PC-9 (cell line): ENCODE data around the gene KBTBD13. TPM values are rescaled to one million over a fixed set of nuclear protein-coding genes. Genes with fewer than 3 reads are reported as not detected.

Source experiments
- BruUV-seq: library from RNA; stranded (reverse); fragments of 400-500 nt; replicated peaks from 2 replicates; lab custom pipeline; 2021; lab: Mats Ljungman, UMichigan
- CTCF ChIA-PET: fragments of 300-600 bp; sonication (Branson Sonifier 250); formaldehyde crosslinking; loops from one replicate; lab custom pipeline; 2022; ENCODE audit warnings: antibody characterized with exemption; lab: Charles Lee
- POLR2A ChIA-PET: fragments of 300-600 bp; sonication (Branson Sonifier 250); formaldehyde crosslinking; loops from one replicate; lab custom pipeline; 2022; ENCODE audit warnings: antibody characterized with exemption; ENCODE audit not compliant: unreplicated experiment; lab: Charles Lee
- DNase-seq, 2 experiments: peaks; one replicate each; pipeline versions ENCODE4 v3.0.0 to v3.0.0-alpha.2; 2015 to 2022; ENCODE audit warnings: mixed read lengths in 1 of 2
- H2AFZ ChIP-seq: fragments of 200-600 bp; sonication (generic); 2 replicates; pipeline ENCODE4 v1.8.1; 2017; ENCODE audit warnings: antibody characterized with exemption
- H3F3A ChIP-seq: fragments of 200-600 bp; sonication (generic); 2 replicates; pipeline ENCODE4 v1.8.1; 2017; ENCODE audit warnings: antibody characterized with exemption, mild to moderate bottlenecking, low read depth; ENCODE audit not compliant: insufficient read depth
- H3K27ac ChIP-seq: fragments of 200-600 bp; sonication (generic); 2 replicates; pipeline ENCODE4 v1.6.1; 2016; ENCODE audit warnings: mixed run types
- H3K27me3 ChIP-seq: fragments of 200-600 bp; sonication (generic); 2 replicates; pipeline ENCODE4 v1.6.1; 2016; ENCODE audit warnings: low read depth, mixed run types; ENCODE audit not compliant: insufficient read depth
- H3K36me3 ChIP-seq: fragments of 200-600 bp; sonication (generic); 2 replicates; pipeline ENCODE4 v1.6.1; 2016; ENCODE audit warnings: low read depth, mixed run types
- H3K4me1 ChIP-seq: fragments of 200-600 bp; sonication (generic); replicated peaks from 2 replicates; pipeline ENCODE4 v1.6.1; 2016; ENCODE audit warnings: mixed run types; ENCODE audit not compliant: insufficient read depth
- H3K4me2 ChIP-seq: fragments of 200-600 bp; sonication (generic); 2 replicates; pipeline ENCODE4 v1.6.1; 2017; ENCODE audit warnings: mixed run types
- H3K4me3 ChIP-seq: fragments of 200-600 bp; sonication (generic); 2 replicates; pipeline ENCODE4 v1.6.1; 2016; ENCODE audit warnings: mixed run types
- H3K79me2 ChIP-seq: fragments of 200-600 bp; sonication (generic); 2 replicates; pipeline ENCODE4 v1.6.1; 2017; ENCODE audit warnings: low read depth, mixed run types
- H3K9me2 ChIP-seq: fragments of 200-600 bp; sonication (generic); 2 replicates; pipeline ENCODE4 v1.8.1; 2017; ENCODE audit warnings: mild to moderate bottlenecking; ENCODE audit not compliant: insufficient read depth
- H3K9me3 ChIP-seq: fragments of 200-600 bp; sonication (generic); 2 replicates; pipeline ENCODE4 v1.8.1; 2016; ENCODE audit warnings: low read depth; ENCODE audit not compliant: insufficient read depth
- H4K20me1 ChIP-seq: fragments of 200-600 bp; sonication (generic); 2 replicates; pipeline ENCODE4 v1.8.1; 2017; ENCODE audit not compliant: insufficient read depth
- EZH2 ChIP-seq: fragments of 200-600 bp; sonication (generic); IDR thresholded peaks from 2 replicates; pipeline ENCODE4 v1.8.0; 2017; ENCODE audit warnings: antibody characterized with exemption, low read depth
- intact Hi-C: fragments of 100-400 bp; cut with micrococcal nuclease; formaldehyde crosslinking; loops from one replicate; pipeline ENCODE4 v1.10.0; 2022; ENCODE audit not compliant: unreplicated experiment
- total RNA-seq: library from RNA; stranded (reverse); gene quantifications from 2 replicates; pipeline ENCODE4 v1.2.3, GENCODE V29; 2021
- TF ChIP-seq, protein P1 (sequence below): fragments of 200-600 bp; sonication (generic); conservative IDR thresholded peaks from 2 replicates; pipeline ENCODE4 v1.6.1; 2017; ENCODE audit warnings: mixed run types, antibody characterized with exemption, mild to moderate bottlenecking, moderate library complexity

Gene KBTBD13
- total RNA-seq, 1 experiment from 2014 or later: not detected

DNA sequence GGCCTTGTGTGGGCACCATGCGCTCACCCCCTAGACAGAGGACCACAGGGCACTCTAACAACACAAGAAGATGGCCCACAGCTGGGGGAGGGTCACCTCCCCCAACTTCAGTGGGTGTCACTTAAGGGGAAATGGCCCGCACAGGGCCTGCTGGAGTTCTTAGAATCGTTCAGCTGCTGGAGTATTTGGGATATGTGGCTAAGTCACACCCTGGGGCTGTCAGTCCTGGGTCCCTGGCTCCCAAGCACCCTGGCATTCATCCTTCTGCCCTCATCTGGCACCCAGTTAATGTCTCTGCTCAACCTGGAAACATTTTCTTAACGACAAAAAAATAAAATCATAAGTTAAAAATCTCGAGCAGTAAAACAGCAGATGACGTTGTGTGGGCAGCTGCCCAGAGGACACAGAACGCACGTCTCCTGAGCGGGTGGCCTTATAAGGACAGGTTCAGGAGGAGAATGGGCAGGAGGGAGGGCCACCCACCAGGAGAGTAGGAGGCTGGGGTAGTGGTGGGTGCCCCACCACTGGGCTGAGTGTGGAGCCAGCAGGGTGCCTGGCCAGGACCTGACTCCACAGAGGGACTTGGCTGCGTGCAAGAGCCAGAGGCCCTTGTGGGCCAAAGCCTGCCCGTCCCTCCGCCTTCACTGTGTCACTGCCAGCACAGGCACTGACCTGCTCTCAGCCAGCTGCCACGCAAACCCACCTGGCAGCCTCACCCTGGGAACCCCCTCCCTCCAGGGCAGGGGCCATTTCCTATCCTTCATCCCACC lies 11.5 kb downstream of the KBTBD13 start:
- BruUV-seq: no TSS peak
- CTCF ChIA-PET: interaction anchor here (0.6 kb wide), 1 partner anchor 54 kb away, joined by 3 read pairs; no protein-coding TSS in a partner anchor
- Histone ChIP-seq H4K20me1 (no peaks in the 10 kb centered on the region), H3F3A (no peaks in the 10 kb centered on the region), H3K9me3 (no peaks in the 10 kb centered on the region), H3K4me1 (no peaks in the 10 kb centered on the region), H3K27me3 (0 out of 2 replicates have a peak, but pooled peaks cover 3% of the 10 kb centered on the region), H3K4me3 (no peak overlapping the region), H3K9me2 (no peaks in the 10 kb centered on the region), H3K4me2 (no peak overlapping the region), H3K36me3 (no peaks in the 10 kb centered on the region), H3K79me2 (no peaks in the 10 kb centered on the region), H3K27ac (no peak overlapping the region), H2AFZ (no peak overlapping the region)
- intact Hi-C loops: no loop called here
- no peak for DNase-seq
- POLR2A ChIA-PET: interaction anchor here (0.6 kb wide), 2 partner anchors 15 to 20 kb away, joined by 7 read pairs; no protein-coding TSS in a partner anchor
- no peak for TF ChIP-seq EZH2
- TF ChIP-seq, protein P1, sequence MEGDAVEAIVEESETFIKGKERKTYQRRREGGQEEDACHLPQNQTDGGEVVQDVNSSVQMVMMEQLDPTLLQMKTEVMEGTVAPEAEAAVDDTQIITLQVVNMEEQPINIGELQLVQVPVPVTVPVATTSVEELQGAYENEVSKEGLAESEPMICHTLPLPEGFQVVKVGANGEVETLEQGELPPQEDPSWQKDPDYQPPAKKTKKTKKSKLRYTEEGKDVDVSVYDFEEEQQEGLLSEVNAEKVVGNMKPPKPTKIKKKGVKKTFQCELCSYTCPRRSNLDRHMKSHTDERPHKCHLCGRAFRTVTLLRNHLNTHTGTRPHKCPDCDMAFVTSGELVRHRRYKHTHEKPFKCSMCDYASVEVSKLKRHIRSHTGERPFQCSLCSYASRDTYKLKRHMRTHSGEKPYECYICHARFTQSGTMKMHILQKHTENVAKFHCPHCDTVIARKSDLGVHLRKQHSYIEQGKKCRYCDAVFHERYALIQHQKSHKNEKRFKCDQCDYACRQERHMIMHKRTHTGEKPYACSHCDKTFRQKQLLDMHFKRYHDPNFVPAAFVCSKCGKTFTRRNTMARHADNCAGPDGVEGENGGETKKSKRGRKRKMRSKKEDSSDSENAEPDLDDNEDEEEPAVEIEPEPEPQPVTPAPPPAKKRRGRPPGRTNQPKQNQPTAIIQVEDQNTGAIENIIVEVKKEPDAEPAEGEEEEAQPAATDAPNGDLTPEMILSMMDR: no peak

DNA sequence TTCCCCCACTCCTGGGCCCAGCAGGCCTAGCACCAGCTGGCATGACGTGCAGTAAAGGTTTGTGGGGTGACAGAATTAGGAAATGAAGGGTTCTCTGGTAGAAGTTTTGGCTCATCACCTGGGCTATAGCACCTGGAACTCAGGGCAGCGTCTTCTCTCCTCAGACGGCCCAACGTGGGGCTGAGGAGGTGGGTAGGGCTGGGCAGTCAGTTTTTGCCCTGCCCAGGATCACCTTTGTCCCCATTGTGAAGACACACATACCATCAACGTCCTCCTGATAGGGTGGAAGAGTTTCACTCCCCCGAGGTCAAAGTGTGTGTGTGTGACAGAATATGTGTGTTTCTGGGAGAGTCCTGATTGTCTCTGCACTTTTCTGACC lies 12.1 kb downstream of the KBTBD13 start:
- no peak overlapping the region for H2AFZ ChIP-seq
- CTCF ChIA-PET: no interaction called here
- H3F3A ChIP-seq: no peaks in the 10 kb centered on the region
- H3K79me2 ChIP-seq: no peaks in the 10 kb centered on the region
- H3K9me3 ChIP-seq: no peaks in the 10 kb centered on the region
- no peaks in the 10 kb centered on the region for H3K27me3 ChIP-seq
- no peak overlapping the region for H3K4me3 ChIP-seq
- no peaks in the 10 kb centered on the region for H3K9me2 ChIP-seq
- H4K20me1 ChIP-seq: no peaks in the 10 kb centered on the region
- POLR2A ChIA-PET: no interaction called here
- H3K27ac ChIP-seq: no peak overlapping the region
- no TSS peak for BruUV-seq
- TF ChIP-seq EZH2: no peak
- TF ChIP-seq, protein P1: no peak
- no peak for DNase-seq
- H3K36me3 ChIP-seq: no peaks in the 10 kb centered on the region
- no peaks in the 10 kb centered on the region for H3K4me1 ChIP-seq
- no peak overlapping the region for H3K4me2 ChIP-seq
- intact Hi-C loops: no loop called here

DNA sequence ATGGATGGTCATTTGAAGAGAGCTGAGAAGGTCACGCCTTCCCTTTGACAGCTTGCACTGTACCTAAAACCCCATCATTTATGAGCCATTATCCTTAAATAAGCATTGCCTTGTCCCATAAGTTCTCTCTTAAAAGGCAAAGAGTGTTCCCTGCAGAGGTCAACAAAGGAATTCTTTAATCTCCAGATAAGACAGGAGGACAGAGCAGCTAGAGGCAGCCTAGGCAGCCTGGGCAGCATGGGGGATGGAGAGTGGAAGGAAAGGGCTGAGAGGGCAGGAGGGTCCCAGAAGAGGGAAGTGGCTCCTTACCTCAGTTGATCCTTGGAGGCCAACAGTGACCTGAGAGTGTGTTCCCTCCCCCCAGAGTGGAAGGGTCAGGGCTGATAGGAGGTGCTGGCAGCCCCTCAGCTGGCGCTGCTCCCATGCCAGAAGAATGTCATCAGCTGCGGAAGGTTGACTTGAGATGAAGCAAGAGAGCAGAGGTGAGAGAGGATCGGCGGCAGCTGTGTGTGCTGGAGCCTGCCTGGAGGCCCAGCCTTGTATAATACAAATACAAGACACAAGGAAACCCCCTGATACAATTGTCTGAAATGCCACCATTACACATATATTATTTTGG lies 12.8 kb downstream of the KBTBD13 start:
- DNase-seq: no peak
- H3F3A ChIP-seq: no peaks in the 10 kb centered on the region
- H3K4me3 ChIP-seq: no peak overlapping the region
- no peak overlapping the region for H3K27ac ChIP-seq
- no peaks in the 10 kb centered on the region for H4K20me1 ChIP-seq
- CTCF ChIA-PET: no interaction called here
- no peak overlapping the region for H3K4me2 ChIP-seq
- no peaks in the 10 kb centered on the region for H3K36me3 ChIP-seq
- no peaks in the 10 kb centered on the region for H3K9me2 ChIP-seq
- intact Hi-C loops: no loop called here
- H3K9me3 ChIP-seq: no peaks in the 10 kb centered on the region
- no peaks in the 10 kb centered on the region for H3K27me3 ChIP-seq
- TF ChIP-seq EZH2: no peak
- TF ChIP-seq, protein P1: no peak
- BruUV-seq: no TSS peak
- POLR2A ChIA-PET: no interaction called here
- no peaks in the 10 kb centered on the region for H3K4me1 ChIP-seq
- H3K79me2 ChIP-seq: no peaks in the 10 kb centered on the region
- H2AFZ ChIP-seq: no peak overlapping the region
